IMR-90 (cell line): ENCODE measurements around the gene APEX1. TPM values are rescaled to one million over a fixed set of nuclear protein-coding genes. Genes with fewer than 3 reads are reported as not detected.

Experiments used
- polyA plus RNA-seq, 3 experiments: library from polyadenylated mRNA; depleted of rRNA; stranded (reverse); fragments of >200 nt; gene quantifications; 2 replicates each; pipeline ENCODE4 v1.2.3, GENCODE V29; 2012; ENCODE audit warnings: low replicate concordance in 1 of 3
- total RNA-seq: library from RNA; depleted of rRNA; stranded (reverse); fragments of >200 nt; gene quantifications from 2 replicates; pipeline ENCODE4 v1.2.3, GENCODE V29; 2012
- TF ChIP-seq, protein P1 (sequence below): fragments of 150-350 bp; IDR thresholded peaks from 2 replicates; pipeline ENCODE4 v1.6.1; 2017; ENCODE audit warnings: mild to moderate bottlenecking, antibody characterized with exemption, low read length, low read depth

APEX1 gene
- total and polyA plus RNA-seq, 2 of the 4 experiments (the other 2 are of a cell fraction), result 125 to 241 TPM

DNA sequence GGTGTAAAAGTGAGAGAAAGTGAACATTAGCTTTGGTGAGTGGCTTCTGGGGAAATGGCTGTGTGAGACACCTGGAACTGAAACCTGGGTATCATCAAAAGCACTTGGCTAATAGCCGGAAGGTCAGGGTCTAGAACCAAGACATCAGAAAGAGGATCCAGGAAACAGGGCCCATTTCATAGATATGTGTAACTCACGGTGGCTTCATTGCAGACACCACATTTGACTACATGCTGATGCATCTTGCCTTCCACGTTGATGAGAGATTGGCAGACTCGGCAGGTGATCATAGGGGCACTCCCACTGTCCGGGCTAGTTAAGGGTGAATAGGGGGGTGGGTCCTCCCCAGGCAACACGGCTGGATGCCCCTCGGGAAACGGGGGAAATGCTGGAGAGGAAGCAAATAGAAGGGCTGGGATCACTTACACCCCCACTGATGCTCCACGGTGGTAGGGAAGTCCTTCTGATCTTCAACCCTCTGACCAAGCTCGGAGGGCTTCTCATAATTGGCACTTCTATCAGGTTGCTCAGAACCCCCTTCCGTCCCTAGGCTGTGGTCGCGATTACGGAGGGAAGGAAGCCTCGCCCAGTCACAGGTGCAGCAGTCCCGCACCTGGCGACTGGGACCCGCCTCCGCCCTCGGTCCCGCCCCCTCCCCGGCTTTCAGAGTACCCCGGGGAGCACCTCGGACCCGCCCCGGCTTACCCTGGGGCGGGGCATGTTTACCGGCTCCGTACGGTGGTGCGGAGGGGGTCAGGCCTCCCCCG is 5.6 kb downstream of the APEX1 start (continued):
- TF ChIP-seq, protein P1, sequence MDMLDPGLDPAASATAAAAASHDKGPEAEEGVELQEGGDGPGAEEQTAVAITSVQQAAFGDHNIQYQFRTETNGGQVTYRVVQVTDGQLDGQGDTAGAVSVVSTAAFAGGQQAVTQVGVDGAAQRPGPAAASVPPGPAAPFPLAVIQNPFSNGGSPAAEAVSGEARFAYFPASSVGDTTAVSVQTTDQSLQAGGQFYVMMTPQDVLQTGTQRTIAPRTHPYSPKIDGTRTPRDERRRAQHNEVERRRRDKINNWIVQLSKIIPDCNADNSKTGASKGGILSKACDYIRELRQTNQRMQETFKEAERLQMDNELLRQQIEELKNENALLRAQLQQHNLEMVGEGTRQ, result no peak
